A549 (cell line): Measurements from ENCODE around the gene ACTR3C.
"Not testable (repeated sequence)": the region's sequence is repeated elsewhere in the genome, so short reads cannot be mapped to it uniquely, and the experiment has no call there.

Source experiments
- BHLHE40 ChIP-seq: IDR thresholded peaks from 2 replicates; pipeline ENCODE4 v1.6.1; 2012; ENCODE audit warnings: low read depth, low read length, inconsistent platforms
- CEBPB ChIP-seq, 2 experiments: fragments of >200 bp in 1 of 2; sonication (Bioruptor Twin) in 1 of 2; formaldehyde crosslinking in 1 of 2; IDR thresholded peaks; 2 replicates each; pipeline ENCODE4 v1.6.1; 2012 to 2016
- CTCF ChIP-seq: fragments of >200 bp; sonication (Bioruptor Twin); formaldehyde crosslinking; IDR thresholded peaks from 3 replicates; pipeline ENCODE4 v1.5.1; 2016
- EP300 ChIP-seq, 2 experiments: fragments of >200 bp; sonication (Bioruptor Twin); formaldehyde crosslinking; IDR thresholded peaks; 2 replicates in 1 of 2; 3 replicates in 1 of 2; pipeline ENCODE4 v1.6.1; 2016 to 2017
- POLR2A ChIP-seq: IDR thresholded peaks from 2 replicates; pipeline ENCODE4 v1.6.1; 2012; ENCODE audit warnings: mild to moderate bottlenecking, low read length

- TF ChIP-seq CEBPB (IDR thresholded peaks at IDR 0.05); EP300 (IDR thresholded peaks at IDR 0.05); CTCF; POLR2A; BHLHE40: not testable (repeated sequence)
Measured at GRCh38 chr7:150278383-150278782, 45.0 kb downstream of the ACTR3C start.
